Measurements from ENCODE around the gene FOXL2.
A peak's percentile ranks its signal among the peaks of the same experiment; 100 is the strongest.

Gene FOXL2

GRCh38 chr3:138915503-138916498, 31.1 kb downstream of the FOXL2 start:
- Histone ChIP-seq H3K9ac (peak overlapping the region; percentile 82), H3K4me2 (peak overlapping the region; percentile 93), H3K27me3 (no peaks in the 10 kb centered on the region), H3K4me3 (peak overlapping the region; percentile 77), H3K36me3 (no peaks in the 10 kb centered on the region), H3K4me1 (peaks cover 8% of the 10 kb centered on the region; the same call in 1 of the 2 replicates), H4K20me1 (no peaks in the 10 kb centered on the region), H3K9me3 (no peaks in the 10 kb centered on the region), H3K27ac (peak overlapping the region; percentile 73; the same call in 1 of the 2 replicates)
- TF ChIP-seq Cebpa-rat (IDR thresholded peaks at IDR 0.05), result no peak

GRCh38 chr3:138914870-138915502, 32.0 kb downstream of the FOXL2 start:
- peaks cover 8% of the 10 kb centered on the region; the same call in 1 of the 2 replicates for H3K4me1 ChIP-seq
- H4K20me1 ChIP-seq, result no peaks in the 10 kb centered on the region
- 0 out of 2 replicates have a peak overlapping the region, but pooled peaks have one; percentile 73 for H3K27ac ChIP-seq
- no peaks in the 10 kb centered on the region for H3K27me3 ChIP-seq
- H3K9ac ChIP-seq, result peak overlapping the region; percentile 82
- no peaks in the 10 kb centered on the region for H3K36me3 ChIP-seq
- H3K4me2 ChIP-seq, result peak overlapping the region; percentile 93
- TF ChIP-seq Cebpa-rat (IDR thresholded peaks at IDR 0.05), result no peak
- peak overlapping the region; percentile 77 for H3K4me3 ChIP-seq
- H3K9me3 ChIP-seq, result no peaks in the 10 kb centered on the region

GRCh38 chr3:138913766-138914165, 33.2 kb downstream of the FOXL2 start:
- Histone ChIP-seq H3K27ac (no peak overlapping the region), H3K9me3 (no peaks in the 10 kb centered on the region), H3K4me1 (peaks cover 8% of the 10 kb centered on the region; the same call in 1 of the 2 replicates), H3K4me2 (no peak overlapping the region), H3K4me3 (no peak overlapping the region), H4K20me1 (no peaks in the 10 kb centered on the region), H3K9ac (no peak overlapping the region), H3K27me3 (no peaks in the 10 kb centered on the region), H3K36me3 (no peaks in the 10 kb centered on the region)
- no peak for TF ChIP-seq Cebpa-rat (IDR thresholded peaks at IDR 0.05)

GRCh38 chr3:138912237-138912636, 34.7 kb downstream of the FOXL2 start:
- no peak for TF ChIP-seq Cebpa-rat (IDR thresholded peaks at IDR 0.05)
- Histone ChIP-seq H3K4me2 (no peak overlapping the region), H3K36me3 (no peaks in the 10 kb centered on the region), H3K27ac (no peak overlapping the region), H4K20me1 (no peaks in the 10 kb centered on the region), H3K27me3 (no peaks in the 10 kb centered on the region), H3K4me1 (peaks cover 8% of the 10 kb centered on the region; the same call in 1 of the 2 replicates), H3K4me3 (no peak overlapping the region), H3K9me3 (no peaks in the 10 kb centered on the region), H3K9ac (no peak overlapping the region)

- H3K36me3 ChIP-seq, result no peaks in the 10 kb centered on the region
- H3K9me3 ChIP-seq, result no peaks in the 10 kb centered on the region
- no peak overlapping the region for H3K9ac ChIP-seq
- peaks cover 8% of the 10 kb centered on the region; the same call in 1 of the 2 replicates for H3K4me1 ChIP-seq
- no peaks in the 10 kb centered on the region for H3K27me3 ChIP-seq
- no peak overlapping the region for H3K4me2 ChIP-seq
- H3K4me3 ChIP-seq, result no peak overlapping the region
- no peak for TF ChIP-seq Cebpa-rat (IDR thresholded peaks at IDR 0.05)
- no peaks in the 10 kb centered on the region for H4K20me1 ChIP-seq
- H3K27ac ChIP-seq, result no peak overlapping the region
These were observed 35.3 kb downstream of the FOXL2 start for GRCh38 chr3:138911621-138912020.

- Histone ChIP-seq H4K20me1 (no peaks in the 10 kb centered on the region), H3K36me3 (no peaks in the 10 kb centered on the region), H3K9ac (no peak overlapping the region), H3K4me2 (no peak overlapping the region), H3K27ac (no peak overlapping the region), H3K4me1 (peaks cover 4% of the 10 kb centered on the region; the same call in 1 of the 2 replicates), H3K27me3 (no peaks in the 10 kb centered on the region), H3K4me3 (no peak overlapping the region), H3K9me3 (no peaks in the 10 kb centered on the region)
- TF ChIP-seq Cebpa-rat (IDR thresholded peaks at IDR 0.05), result no peak
These were observed 37.0 kb downstream of the FOXL2 start for GRCh38 chr3:138909904-138910303.

- Histone ChIP-seq H4K20me1 (no peaks in the 10 kb centered on the region), H3K4me1 (no peaks in the 10 kb centered on the region), H3K36me3 (no peaks in the 10 kb centered on the region), H3K27me3 (no peaks in the 10 kb centered on the region), H3K27ac (no peak overlapping the region), H3K4me2 (no peak overlapping the region), H3K9me3 (no peaks in the 10 kb centered on the region), H3K9ac (no peak overlapping the region), H3K4me3 (no peak overlapping the region)
- TF ChIP-seq Cebpa-rat (IDR thresholded peaks at IDR 0.05), result no peak
These were observed 38.1 kb downstream of the FOXL2 start for GRCh38 chr3:138908846-138909245.

- no peak overlapping the region for H3K9ac ChIP-seq
- H3K27me3 ChIP-seq, result no peaks in the 10 kb centered on the region
- no peak overlapping the region for H3K4me3 ChIP-seq
- no peak for TF ChIP-seq Cebpa-rat (IDR thresholded peaks at IDR 0.05)
- H3K9me3 ChIP-seq, result no peaks in the 10 kb centered on the region
- H3K4me1 ChIP-seq, result no peaks in the 10 kb centered on the region
- no peaks in the 10 kb centered on the region for H4K20me1 ChIP-seq
- no peak overlapping the region for H3K4me2 ChIP-seq
- no peaks in the 10 kb centered on the region for H3K36me3 ChIP-seq
- H3K27ac ChIP-seq, result no peak overlapping the region
These were observed 39.4 kb downstream of the FOXL2 start for GRCh38 chr3:138907539-138907938.

GRCh38 chr3:138902171-138902570, 44.8 kb downstream of the FOXL2 start:
- H3K9me3 ChIP-seq, result no peaks in the 10 kb centered on the region
- H3K4me3 ChIP-seq, result no peak overlapping the region
- 0 out of 2 replicates have a peak, but pooled peaks have one; percentile 37 for TF ChIP-seq Cebpa-rat (IDR thresholded peaks at IDR 0.05)
- H3K27me3 ChIP-seq, result no peaks in the 10 kb centered on the region
- H3K27ac ChIP-seq, result no peak overlapping the region
- H3K4me1 ChIP-seq, result no peaks in the 10 kb centered on the region
- H3K9ac ChIP-seq, result no peak overlapping the region
- H3K4me2 ChIP-seq, result no peak overlapping the region
- H4K20me1 ChIP-seq, result no peaks in the 10 kb centered on the region
- H3K36me3 ChIP-seq, result no peaks in the 10 kb centered on the region

- Histone ChIP-seq H3K9ac (no peak overlapping the region), H3K4me2 (no peak overlapping the region)
These were observed 45.4 kb downstream of the FOXL2 start for GRCh38 chr3:138901567-138901966.

More at GRCh38 chr3:138901567-138901966, 45.4 kb downstream of the FOXL2 start:
- no peak for TF ChIP-seq Cebpa-rat (IDR thresholded peaks at IDR 0.05)
- Histone ChIP-seq H3K9me3 (no peaks in the 10 kb centered on the region), H3K36me3 (no peaks in the 10 kb centered on the region), H3K4me3 (no peak overlapping the region), H3K27me3 (no peaks in the 10 kb centered on the region), H3K4me1 (no peaks in the 10 kb centered on the region), H4K20me1 (no peaks in the 10 kb centered on the region), H3K27ac (no peak overlapping the region)
